Esophagus squamous epithelium (tissue), 5 donors: ENCODE data around the gene DIDO1. TPM values are rescaled to one million over a fixed set of nuclear protein-coding genes. Genes with fewer than 3 reads are reported as not detected.
"Not testable (repeated sequence)": the region's sequence is repeated elsewhere in the genome, so short reads cannot be mapped to it uniquely, and the experiment has no call there.

ENCODE experiments used
- DNase-seq: peaks from one replicate; lab custom pipeline; 2025; lab: John Stamatoyannopoulos, UW
- H3K27ac ChIP-seq, 4 donors: fragments of 200-600 bp; sonication (generic); one replicate each; pipeline ENCODE4 v1.5.1; 2016 to 2019; ENCODE audit warnings: mild to moderate bottlenecking in 1 of 4
- H3K27me3 ChIP-seq, 4 donors: fragments of 200-600 bp; sonication (generic); 1 replicate in 3 of 4; 2 replicates in 1 of 4; pipeline versions ENCODE4 v1.5.1 to v1.6.0; 2017 to 2021; ENCODE audit warnings: antibody characterized with exemption in 1 of 4
- H3K36me3 ChIP-seq, 3 donors: fragments of 200-600 bp; sonication (generic); one replicate each; pipeline ENCODE4 v1.5.1; 2016 to 2019
- H3K4me1 ChIP-seq, 3 donors: fragments of 200-600 bp; sonication (generic); one replicate each; pipeline ENCODE4 v1.5.1; 2017 to 2019
- H3K4me3 ChIP-seq, 4 donors: fragments of 200-600 bp; sonication (generic); 1 replicate in 3 of 4; 2 replicates in 1 of 4; pipeline ENCODE4 v1.5.1; 2016 to 2019; ENCODE audit warnings: mild to moderate bottlenecking in 2 of 4, moderate library complexity in 1 of 4
- H3K9me3 ChIP-seq, 3 donors: fragments of 200-600 bp; sonication (generic); one replicate each; pipeline ENCODE4 v1.5.1; 2016 to 2019
- POLR2A ChIP-seq, 4 donors: fragments of 450-650 bp; IDR thresholded peaks; one replicate each; pipeline ENCODE4 v1.6.1; 2017; ENCODE audit warnings: antibody characterized with exemption in 4 of 4, mild to moderate bottlenecking in 4 of 4, moderate library complexity in 3 of 4
- WGBS, 2 donors: methylation state at CpG; one replicate each; pipeline ENCODE4 v1.1.5; 2018; 5-methylcytosine and 5-hydroxymethylcytosine counted together
- intact Hi-C: fragments of 100-400 bp; cut with DNase I; formaldehyde crosslinking; loops from one replicate; pipeline ENCODE4 v1.15.0; 2022
- total RNA-seq, 4 donors: library from RNA; depleted of rRNA; stranded (reverse); fragments of >200 nt; gene quantifications; one replicate each; pipeline ENCODE4 v1.1.0, GENCODE V29; 2016
- TF ChIP-seq, protein P1 (sequence below), 6 experiments: fragments of 450-650 bp in 4 of 6; fragments of 200-600 bp in 2 of 6; sonication (generic) in 2 of 6; IDR thresholded peaks; one replicate each; pipeline ENCODE4 v1.5.1; 2016 to 2019; ENCODE audit warnings: antibody characterized with exemption in 6 of 6, mild to moderate bottlenecking in 4 of 6, moderate library complexity in 4 of 6
- donor health status: DM: yes; HTN: yes; CAD: no.

The DIDO1 gene
- total RNA-seq, 4 donors from 2014 or later = 27.6 to 57.8 (median 36.7) TPM

DNA sequence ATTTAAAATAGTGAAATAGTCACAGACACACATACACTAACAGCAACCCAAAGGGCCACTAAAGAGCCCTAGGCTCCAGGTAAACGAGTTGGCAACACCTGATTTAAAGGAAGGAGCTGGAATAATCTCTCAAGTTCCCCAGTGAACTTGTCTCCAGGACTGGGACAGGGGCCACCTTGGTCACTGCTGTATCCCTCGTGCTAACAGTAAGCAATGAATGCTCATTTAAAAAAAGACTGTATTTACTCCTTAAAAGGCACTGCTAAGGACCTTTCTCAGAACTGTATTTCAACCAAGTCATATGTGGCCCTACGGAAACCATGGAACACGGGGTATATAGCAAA lies 1.3 kb downstream of the DIDO1 start:
- H3K9me3 ChIP-seq = no peaks in the 10 kb centered on the region
- no peak for TF ChIP-seq POLR2A (IDR thresholded peaks at IDR 0.05)
- TF ChIP-seq, protein P1, sequence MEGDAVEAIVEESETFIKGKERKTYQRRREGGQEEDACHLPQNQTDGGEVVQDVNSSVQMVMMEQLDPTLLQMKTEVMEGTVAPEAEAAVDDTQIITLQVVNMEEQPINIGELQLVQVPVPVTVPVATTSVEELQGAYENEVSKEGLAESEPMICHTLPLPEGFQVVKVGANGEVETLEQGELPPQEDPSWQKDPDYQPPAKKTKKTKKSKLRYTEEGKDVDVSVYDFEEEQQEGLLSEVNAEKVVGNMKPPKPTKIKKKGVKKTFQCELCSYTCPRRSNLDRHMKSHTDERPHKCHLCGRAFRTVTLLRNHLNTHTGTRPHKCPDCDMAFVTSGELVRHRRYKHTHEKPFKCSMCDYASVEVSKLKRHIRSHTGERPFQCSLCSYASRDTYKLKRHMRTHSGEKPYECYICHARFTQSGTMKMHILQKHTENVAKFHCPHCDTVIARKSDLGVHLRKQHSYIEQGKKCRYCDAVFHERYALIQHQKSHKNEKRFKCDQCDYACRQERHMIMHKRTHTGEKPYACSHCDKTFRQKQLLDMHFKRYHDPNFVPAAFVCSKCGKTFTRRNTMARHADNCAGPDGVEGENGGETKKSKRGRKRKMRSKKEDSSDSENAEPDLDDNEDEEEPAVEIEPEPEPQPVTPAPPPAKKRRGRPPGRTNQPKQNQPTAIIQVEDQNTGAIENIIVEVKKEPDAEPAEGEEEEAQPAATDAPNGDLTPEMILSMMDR (IDR thresholded peaks at IDR 0.05) = no peak
- no peak for DNase-seq
- no peaks in the 10 kb centered on the region for H3K27me3 ChIP-seq
- peak overlapping the region; percentile 83 to 96 (median 94) for H3K4me3 ChIP-seq
- 0 to 2% methylated on average over 4 of the region's 4 CpGs for WGBS, 2 donors
- H3K27ac ChIP-seq = peak overlapping the region; percentile 97 to 99 (median 98)
- intact Hi-C loops = no loop called here
- no peaks in the 10 kb centered on the region for H3K36me3 ChIP-seq
- peaks cover 64 to 90% (median 74%) of the 10 kb centered on the region in 3 donors for H3K4me1 ChIP-seq

DNA sequence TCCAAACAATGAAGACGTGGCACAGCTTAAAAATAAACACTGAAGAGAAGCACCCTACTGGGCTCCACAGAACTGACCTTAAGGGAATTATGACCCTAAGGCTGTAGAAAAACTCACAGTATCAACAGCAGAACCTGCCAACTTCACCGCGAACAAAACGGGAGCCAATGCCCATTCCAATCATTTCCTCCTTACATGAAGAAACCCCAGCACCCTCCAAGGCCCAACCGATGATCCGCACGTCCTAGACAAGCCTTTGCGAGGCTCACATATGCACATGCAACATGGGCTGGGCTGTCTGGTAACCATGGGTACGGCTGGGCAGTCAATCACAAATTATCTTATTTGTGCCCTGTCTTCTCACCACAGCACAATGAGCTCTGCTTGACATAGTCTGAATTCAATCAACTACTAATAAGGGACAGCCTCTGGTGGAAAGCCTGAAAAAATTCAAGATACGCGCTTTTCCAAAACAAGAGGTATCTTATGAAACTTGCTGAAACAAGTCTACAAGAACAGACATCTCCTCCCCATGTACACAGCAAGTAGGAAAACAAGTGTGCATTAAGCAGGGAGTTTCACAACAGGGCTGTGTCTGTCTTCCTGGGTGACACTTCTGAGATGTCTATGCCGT lies 1.7 kb downstream of the DIDO1 start:
- Histone ChIP-seq H3K27ac (peak overlapping the region; percentile 97 to 99 (median 98)), H3K4me1 (peaks cover 69 to 90% (median 74%) of the 10 kb centered on the region in 3 donors), H3K4me3 (peak overlapping the region; percentile 83 to 96 (median 94)), H3K36me3 (no peaks in the 10 kb centered on the region), H3K27me3 (no peaks in the 10 kb centered on the region), H3K9me3 (no peaks in the 10 kb centered on the region)
- TF ChIP-seq, protein P1 (IDR thresholded peaks at IDR 0.05) = no peak
- TF ChIP-seq POLR2A (IDR thresholded peaks at IDR 0.05) = peak in 2 of 4 donors; percentile 21 to 32
- intact Hi-C loops = no loop called here
- WGBS, 2 donors = 19 to 30% methylated on average over 11 to 12 of the region's 12 CpGs
- no peak for DNase-seq

DNA sequence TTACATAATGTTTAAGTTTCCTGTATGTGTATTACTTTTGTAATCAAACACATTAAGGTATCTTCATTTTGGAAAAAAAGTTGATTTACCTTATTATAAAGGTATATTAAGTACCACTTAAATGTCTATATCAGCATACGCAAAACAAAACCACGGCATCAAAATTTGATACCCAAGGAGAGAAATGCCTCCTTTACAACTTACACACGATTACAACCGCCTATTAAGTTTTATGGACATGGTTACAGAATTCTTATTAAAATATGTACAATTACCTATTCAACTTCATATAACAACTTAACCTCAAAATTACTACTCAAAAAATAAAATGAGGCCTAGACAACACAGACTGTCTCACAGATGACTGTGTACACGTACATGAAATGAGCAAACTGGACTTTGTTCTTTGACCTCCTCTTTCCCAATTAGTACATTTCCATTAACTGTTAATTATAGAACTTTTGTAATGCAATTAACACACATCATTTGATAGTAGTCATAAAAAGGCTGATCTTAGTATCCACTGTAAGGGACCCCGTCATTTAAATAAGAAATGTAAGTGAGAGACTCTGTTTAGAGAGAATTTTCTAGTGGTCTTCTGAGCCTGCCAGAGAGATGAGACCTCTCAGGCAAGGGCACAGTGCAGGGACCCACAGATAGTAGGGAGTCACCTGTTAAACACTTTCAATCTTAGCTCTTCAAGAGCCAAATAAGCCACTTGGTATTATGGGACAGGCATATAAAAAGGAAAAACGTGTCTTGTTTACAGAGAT lies 2.5 kb downstream of the DIDO1 start:
- intact Hi-C loops = no loop called here
- Histone ChIP-seq H3K27ac (peak overlapping the region; percentile 97 to 99 (median 98)), H3K4me3 (peak overlapping the region in 3 of 4 donors; percentile 83 to 96 (median 92)), H3K27me3 (no peaks in the 10 kb centered on the region), H3K36me3 (no peaks in the 10 kb centered on the region), H3K4me1 (peaks cover 73 to 90% (median 79%) of the 10 kb centered on the region in 3 donors), H3K9me3 (no peaks in the 10 kb centered on the region)
- TF ChIP-seq, protein P1 (IDR thresholded peaks at IDR 0.05) = no peak
- no peak for TF ChIP-seq POLR2A (IDR thresholded peaks at IDR 0.05)
- WGBS, 2 donors = 23 to 29% methylated on average over 7 of the region's 7 CpGs
- DNase-seq = no peak

DNA sequence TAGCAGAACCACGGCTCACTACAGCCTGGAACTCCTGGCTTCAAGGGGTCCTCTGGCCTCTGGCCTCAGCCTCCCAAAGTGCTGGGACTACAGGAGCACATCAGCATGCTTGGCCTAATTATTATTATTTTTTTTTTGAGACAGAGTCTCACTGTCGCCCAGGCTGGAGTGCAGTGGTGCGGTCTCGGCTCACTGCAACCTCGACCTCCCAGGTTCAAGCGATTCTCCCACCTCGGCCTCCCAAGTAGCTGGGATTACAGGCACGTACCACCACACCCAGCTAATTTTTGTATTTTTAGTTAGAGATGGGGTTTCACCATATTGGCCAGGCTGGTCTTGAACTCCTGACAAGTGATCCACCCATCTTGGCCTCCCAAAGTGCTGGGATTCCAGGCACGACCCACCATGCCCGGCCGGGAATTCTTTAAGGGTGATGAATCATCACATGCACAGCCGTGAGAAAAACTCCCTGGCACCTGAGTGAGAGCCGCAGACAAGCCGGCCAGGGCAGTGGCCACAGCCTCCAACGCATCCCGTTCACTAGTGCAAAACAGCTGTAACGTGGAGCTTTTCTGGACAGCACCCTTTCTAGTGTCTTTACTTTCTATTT lies 3.1 kb downstream of the DIDO1 start:
- TF ChIP-seq POLR2A (IDR thresholded peaks at IDR 0.05) = peak in 1 of 4 donors; percentile 12
- WGBS, 2 donors = 38 to 42% methylated on average over 11 to 17 of the region's 17 CpGs
- H3K9me3 ChIP-seq, H3K36me3 ChIP-seq, H3K27me3 ChIP-seq, intact Hi-C loops, DNase-seq: not testable (repeated sequence)
- peak overlapping the region in 1 of 4 donors; percentile 92 for H3K4me3 ChIP-seq
- H3K27ac ChIP-seq = peak overlapping the region; percentile 62 to 99 (median 98)
- H3K4me1 ChIP-seq = peaks cover 67 to 90% (median 80%) of the 10 kb centered on the region in 3 donors

DNA sequence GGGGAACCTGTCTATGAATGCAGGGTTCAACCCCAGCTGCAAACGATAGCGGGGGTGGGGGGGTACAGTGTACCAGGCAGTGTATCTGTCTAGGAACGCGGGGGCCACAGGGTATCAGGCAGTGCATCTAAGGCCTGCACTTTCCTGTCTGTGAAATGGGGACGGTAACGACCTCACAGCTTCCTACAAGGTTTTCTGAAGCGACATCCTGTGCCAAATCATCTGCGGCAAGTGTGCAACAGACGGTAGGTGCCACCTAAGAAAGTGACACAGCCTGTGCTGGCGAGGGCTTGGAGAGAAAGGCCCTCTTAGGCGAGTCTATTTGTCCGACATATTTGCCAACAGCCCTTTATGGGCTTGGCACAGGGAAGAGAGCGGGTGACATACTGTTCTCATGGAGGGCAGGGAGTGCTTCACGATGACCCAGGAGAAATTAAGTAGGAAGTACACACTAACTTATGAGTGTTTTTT lies 3.8 kb downstream of the DIDO1 start:
- no peak for TF ChIP-seq POLR2A (IDR thresholded peaks at IDR 0.05)
- TF ChIP-seq, protein P1 (IDR thresholded peaks at IDR 0.05) = no peak
- Histone ChIP-seq H3K36me3 (no peaks in the 10 kb centered on the region), H3K4me1 (peaks cover 66 to 90% (median 80%) of the 10 kb centered on the region in 3 donors), H3K9me3 (no peaks in the 10 kb centered on the region), H3K27ac (peak overlapping the region; percentile 62 to 99 (median 98)), H3K4me3 (peak overlapping the region in 1 of 4 donors; percentile 92), H3K27me3 (no peaks in the 10 kb centered on the region)
- WGBS, 2 donors = 46 to 71% methylated on average over 9 to 12 of the region's 14 CpGs
- no peak for DNase-seq
- intact Hi-C loops = no loop called here
